Vagina (tissue), 2 donors: ENCODE data around the gene GGNBP2.

ENCODE experiments used
- POLR2A ChIP-seq, 2 donors: fragments of 450-650 bp; IDR thresholded peaks; one replicate each; pipeline ENCODE4 v1.6.1; 2017; ENCODE audit warnings: antibody characterized with exemption in 2 of 2, mild to moderate bottlenecking in 2 of 2, moderate library complexity in 2 of 2
- TF ChIP-seq, protein P1 (sequence below), 3 experiments: fragments of 450-650 bp in 2 of 3; fragments of 200-600 bp in 1 of 3; sonication (generic) in 1 of 3; IDR thresholded peaks; one replicate each; pipeline ENCODE4 v1.5.1; 2017 to 2019; ENCODE audit warnings: antibody characterized with exemption in 3 of 3, mild to moderate bottlenecking in 2 of 3, moderate library complexity in 2 of 3

DNA sequence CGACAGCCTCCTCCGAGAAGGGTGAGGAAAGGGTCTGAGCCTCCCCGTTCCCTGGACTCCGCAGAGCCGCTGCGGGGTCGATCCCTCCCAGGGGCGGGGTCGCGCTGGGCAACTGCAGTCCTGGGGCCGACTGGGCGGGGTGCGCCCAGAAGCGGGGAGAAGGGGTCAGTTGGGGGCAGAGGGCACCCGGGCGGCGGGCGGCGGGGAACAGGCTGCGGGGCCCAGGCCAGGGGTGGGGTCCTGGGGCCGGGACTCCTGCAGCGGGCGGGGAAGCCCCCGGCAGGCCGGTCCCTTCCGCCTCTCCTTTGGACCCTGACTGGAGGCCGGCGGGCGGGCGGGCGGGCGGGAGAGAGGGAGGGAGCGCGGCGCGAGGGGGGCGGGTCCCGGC, 352 bp downstream of the GGNBP2 start:
- TF ChIP-seq POLR2A (IDR thresholded peaks at IDR 0.05): no peak
- TF ChIP-seq, protein P1, sequence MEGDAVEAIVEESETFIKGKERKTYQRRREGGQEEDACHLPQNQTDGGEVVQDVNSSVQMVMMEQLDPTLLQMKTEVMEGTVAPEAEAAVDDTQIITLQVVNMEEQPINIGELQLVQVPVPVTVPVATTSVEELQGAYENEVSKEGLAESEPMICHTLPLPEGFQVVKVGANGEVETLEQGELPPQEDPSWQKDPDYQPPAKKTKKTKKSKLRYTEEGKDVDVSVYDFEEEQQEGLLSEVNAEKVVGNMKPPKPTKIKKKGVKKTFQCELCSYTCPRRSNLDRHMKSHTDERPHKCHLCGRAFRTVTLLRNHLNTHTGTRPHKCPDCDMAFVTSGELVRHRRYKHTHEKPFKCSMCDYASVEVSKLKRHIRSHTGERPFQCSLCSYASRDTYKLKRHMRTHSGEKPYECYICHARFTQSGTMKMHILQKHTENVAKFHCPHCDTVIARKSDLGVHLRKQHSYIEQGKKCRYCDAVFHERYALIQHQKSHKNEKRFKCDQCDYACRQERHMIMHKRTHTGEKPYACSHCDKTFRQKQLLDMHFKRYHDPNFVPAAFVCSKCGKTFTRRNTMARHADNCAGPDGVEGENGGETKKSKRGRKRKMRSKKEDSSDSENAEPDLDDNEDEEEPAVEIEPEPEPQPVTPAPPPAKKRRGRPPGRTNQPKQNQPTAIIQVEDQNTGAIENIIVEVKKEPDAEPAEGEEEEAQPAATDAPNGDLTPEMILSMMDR (IDR thresholded peaks at IDR 0.05): no peak
